Gastroesophageal sphincter (tissue), 3 donors: ENCODE measurements around the gene GRIK2.

Experiments used
- CTCF ChIP-seq, 4 experiments: fragments of 200-600 bp in 2 of 4; fragments of 450-650 bp in 2 of 4; sonication (generic) in 1 of 4; IDR thresholded peaks; one replicate each; pipeline ENCODE4 v1.5.1; 2017 to 2019; ENCODE audit warnings: antibody characterized with exemption in 4 of 4, mild to moderate bottlenecking in 2 of 4, moderate library complexity in 2 of 4
- POLR2A ChIP-seq, 2 donors: fragments of 450-650 bp; IDR thresholded peaks; one replicate each; pipeline ENCODE4 v1.6.1; 2017; ENCODE audit warnings: antibody characterized with exemption in 2 of 2, mild to moderate bottlenecking in 2 of 2, moderate library complexity in 1 of 2

DNA sequence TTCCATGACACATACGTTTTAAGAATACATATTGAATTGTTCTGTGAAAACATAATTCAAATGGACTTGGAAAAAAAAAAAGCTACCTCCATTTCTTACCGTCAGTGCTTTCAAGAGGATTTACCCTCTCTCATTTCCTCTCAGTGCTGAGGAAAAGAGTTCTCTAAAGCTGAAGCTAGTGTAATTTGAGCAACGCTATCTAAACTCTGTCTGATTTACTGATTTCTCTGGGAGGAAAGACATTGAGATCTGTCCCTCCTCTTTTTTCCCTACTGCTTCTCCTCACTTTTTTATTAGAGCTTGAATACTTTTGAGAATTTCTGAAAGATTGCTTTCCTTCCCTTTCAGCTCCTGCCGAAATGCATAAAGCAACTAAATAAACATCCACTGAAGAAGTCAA lies 41.2 kb upstream of the GRIK2 start:
- TF ChIP-seq CTCF (IDR thresholded peaks at IDR 0.05) (no peak), POLR2A (IDR thresholded peaks at IDR 0.05) (no peak)
